Middle frontal gyrus (tissue), 1 donor: ENCODE measurements around the gene PNPLA4.

Source experiments
- DNase-seq: peaks from one replicate; pipeline ENCODE4 v3.0.0-alpha.2; 2015; ENCODE audit warnings: low spot score; ENCODE audit errors: extremely low spot score

PNPLA4 gene

DNA sequence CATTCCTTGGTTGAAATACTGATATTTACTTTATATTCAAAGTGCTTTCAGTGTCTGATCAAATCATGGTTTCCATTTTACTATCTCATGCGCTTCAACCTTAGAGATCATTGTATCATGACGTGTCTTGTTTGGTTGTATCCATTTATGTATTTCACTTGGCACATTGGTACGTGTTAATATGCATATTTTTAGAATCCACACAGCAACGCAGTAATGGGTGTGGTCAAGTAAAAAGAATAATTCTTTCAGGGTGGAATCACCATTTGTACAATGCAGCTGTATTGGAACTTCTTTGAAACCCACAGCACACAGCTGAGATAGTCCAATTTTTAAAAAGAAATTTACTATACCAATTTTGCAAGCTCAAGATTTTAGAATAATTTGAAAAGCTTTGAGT is 55.2 kb downstream of the PNPLA4 start:
- no peak for DNase-seq

DNA sequence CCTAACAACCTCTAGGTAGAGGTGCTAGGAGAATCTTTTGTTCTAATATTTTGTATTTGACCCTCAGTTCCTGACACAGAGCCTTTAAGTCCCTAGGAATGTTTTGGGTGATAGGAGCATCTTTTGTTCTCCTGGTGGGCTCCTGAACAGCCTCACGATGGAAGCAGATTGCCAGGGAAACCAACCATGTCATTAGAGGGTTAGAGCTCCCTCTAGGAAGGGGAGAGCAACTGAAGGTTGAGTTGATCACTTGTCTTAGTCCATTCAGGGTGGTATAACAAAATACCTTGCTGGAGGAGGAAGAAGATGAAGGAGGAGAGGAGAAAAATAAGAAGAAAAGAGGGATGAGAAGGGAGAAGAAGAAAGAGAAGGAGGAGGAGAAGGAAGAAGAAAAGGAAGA is 75.0 kb downstream of the PNPLA4 start:
- DNase-seq = no peak
